22Rv1 (cell line): ENCODE data around the gene FLNB.
"Not testable (repeated sequence)": the region's sequence is repeated elsewhere in the genome, so short reads cannot be mapped to it uniquely, and the experiment has no call there.

Experiments used
- H3K27ac ChIP-seq: fragments of 450-650 bp; 2 replicates; pipeline ENCODE4 v1.5.1; 2017
- ZFX ChIP-seq: fragments of 450-650 bp; IDR thresholded peaks from 2 replicates; pipeline ENCODE4 v1.6.1; 2017; ENCODE audit warnings: antibody characterized with exemption, borderline replicate concordance
- TF ChIP-seq, protein P1 (sequence below): fragments of 450-650 bp; IDR thresholded peaks from 2 replicates; pipeline ENCODE4 v1.5.1; 2017; ENCODE audit warnings: mild to moderate bottlenecking

FLNB gene

DNA sequence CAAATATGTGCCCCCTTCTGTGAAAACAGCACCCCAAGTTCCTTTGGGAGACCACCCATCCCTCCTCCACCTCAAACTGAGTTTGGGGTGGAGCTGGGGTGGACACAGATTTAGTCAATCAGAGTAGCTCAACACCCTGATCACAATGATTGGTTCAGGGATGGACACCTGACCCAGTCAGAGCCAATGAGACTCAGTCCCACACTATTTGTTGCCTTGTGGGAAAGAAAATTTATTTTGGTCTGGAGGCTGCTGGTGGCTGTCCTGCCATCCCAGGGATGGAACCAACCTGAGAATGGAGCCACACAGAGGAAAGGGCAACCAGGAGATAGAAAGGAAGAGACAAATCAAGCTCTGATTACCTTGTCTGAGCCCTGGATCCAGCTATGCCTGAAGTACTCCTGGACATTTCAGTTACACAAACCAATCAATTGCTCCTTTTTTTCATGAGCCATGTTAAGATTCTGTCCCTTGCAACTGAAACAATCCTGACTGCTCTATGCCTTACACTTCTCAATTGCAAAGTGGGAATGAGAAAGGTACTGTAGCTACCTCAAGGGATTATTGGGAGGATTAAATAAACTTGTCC, 192.0 kb downstream of the FLNB start:
- no peak for TF ChIP-seq ZFX
- TF ChIP-seq, protein P1, sequence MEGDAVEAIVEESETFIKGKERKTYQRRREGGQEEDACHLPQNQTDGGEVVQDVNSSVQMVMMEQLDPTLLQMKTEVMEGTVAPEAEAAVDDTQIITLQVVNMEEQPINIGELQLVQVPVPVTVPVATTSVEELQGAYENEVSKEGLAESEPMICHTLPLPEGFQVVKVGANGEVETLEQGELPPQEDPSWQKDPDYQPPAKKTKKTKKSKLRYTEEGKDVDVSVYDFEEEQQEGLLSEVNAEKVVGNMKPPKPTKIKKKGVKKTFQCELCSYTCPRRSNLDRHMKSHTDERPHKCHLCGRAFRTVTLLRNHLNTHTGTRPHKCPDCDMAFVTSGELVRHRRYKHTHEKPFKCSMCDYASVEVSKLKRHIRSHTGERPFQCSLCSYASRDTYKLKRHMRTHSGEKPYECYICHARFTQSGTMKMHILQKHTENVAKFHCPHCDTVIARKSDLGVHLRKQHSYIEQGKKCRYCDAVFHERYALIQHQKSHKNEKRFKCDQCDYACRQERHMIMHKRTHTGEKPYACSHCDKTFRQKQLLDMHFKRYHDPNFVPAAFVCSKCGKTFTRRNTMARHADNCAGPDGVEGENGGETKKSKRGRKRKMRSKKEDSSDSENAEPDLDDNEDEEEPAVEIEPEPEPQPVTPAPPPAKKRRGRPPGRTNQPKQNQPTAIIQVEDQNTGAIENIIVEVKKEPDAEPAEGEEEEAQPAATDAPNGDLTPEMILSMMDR: no peak
- no peak overlapping the region for H3K27ac ChIP-seq

DNA sequence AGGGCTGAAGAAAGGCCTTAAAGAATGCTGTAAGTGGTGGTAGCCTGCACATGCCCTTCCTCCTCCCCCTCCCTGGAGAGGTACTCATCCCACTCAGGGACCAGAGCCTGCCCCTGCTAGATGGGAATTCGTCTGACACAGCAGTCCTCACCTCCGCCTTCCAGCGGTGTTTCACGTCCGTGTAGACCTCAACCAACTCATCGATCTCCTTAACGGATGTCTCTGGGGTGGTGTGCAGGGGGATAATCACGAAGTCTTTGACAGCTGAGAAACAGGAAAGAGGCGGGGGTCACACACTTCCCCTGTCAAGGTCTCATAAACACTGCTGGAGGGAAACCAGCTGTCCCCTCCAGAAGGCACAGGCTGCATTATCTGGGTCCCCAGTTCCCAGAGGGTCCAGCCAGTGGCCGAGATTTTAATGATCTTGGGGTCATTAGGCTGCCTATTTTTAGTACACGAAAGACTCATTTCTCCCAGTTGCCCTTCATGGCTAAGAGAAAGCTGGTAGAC, 192.7 kb downstream of the FLNB start:
- no peak for TF ChIP-seq ZFX
- TF ChIP-seq, protein P1: no peak
- no peak overlapping the region for H3K27ac ChIP-seq

DNA sequence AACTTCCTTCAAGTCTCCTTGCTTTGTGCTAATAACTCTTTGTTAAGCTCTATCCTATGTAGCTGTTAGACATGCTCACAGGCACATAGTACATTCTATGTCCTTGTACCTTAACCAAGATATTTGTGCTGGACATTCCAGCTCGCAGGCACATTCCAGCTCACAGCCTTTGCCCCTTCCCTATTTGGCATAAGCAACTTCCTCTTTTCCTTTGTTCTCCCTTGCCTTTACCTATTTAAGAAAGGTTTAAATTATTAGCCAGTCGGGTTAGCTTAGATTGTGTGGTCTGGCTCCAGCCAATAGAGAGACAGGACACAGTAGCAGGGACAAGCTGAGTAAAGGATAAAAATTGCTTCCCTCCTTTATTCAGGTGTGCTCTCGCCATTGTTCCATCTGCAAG, 193.2 kb downstream of the FLNB start:
- not testable (repeated sequence) for H3K27ac ChIP-seq

DNA sequence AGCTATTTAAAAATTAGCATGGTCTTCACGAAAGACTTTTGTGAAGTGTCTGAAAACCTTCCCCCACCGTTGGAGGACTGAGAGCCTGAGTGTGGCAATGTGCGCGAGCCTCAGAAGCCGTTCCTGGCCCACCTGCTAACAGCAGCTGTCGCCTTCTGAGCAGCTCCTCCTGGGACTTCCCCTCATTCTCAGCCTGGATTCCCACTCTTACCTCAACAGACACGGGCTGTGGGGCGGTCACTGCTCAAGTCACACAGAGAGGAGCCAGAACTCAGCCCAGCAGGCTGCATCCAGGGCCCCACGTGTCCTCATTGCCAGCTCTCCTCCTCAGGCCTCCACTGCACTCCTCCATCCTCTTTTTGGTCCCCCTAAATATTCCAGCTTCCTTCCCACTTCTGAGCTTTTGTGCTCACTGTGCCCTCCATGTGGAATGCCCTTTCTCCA, 194.7 kb downstream of the FLNB start:
- TF ChIP-seq, protein P1: no peak
- TF ChIP-seq ZFX: no peak
- H3K27ac ChIP-seq: no peak overlapping the region

DNA sequence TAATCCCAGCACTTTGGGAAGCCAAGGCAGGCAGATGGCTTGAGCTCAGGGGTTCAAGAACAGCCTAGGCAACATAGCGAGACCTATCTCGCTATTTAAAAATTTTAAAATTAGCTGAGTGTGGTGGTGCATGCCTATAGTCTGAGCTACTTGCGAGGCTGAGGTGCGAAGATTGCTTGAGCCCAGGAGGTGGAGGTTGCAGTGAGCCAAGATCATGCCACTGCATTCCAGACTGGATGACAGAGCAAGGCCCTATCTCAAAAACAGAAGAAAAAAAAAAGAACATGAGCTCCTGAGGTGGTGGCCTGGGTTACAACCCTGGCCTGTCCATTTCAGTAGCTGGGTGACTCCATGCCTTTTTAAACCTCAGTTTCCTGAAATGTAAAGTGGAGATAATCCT, 195.3 kb downstream of the FLNB start:
- TF ChIP-seq, protein P1: no peak
- no peak for TF ChIP-seq ZFX
- no peak overlapping the region for H3K27ac ChIP-seq

DNA sequence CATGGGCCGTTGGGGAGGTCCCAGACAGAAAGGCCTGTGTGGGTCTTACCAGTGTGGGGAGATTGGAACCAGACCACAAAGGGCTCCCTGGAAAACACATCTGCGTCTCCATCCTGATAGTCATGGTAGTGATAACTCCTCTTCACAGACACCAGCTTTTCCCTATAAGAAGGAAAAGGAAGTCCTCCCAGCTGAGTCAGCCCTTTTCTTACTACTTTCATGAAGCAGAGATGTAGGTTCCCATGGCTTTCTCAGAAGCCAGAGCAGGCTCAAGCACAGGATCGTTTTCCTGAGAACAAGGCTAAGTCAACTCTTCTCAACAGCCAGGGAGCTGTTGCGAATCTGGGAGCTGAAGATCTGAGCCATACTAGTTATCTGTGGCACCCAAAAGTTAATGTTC, 196.5 kb downstream of the FLNB start:
- no peak for TF ChIP-seq ZFX
- H3K27ac ChIP-seq: no peak overlapping the region

DNA sequence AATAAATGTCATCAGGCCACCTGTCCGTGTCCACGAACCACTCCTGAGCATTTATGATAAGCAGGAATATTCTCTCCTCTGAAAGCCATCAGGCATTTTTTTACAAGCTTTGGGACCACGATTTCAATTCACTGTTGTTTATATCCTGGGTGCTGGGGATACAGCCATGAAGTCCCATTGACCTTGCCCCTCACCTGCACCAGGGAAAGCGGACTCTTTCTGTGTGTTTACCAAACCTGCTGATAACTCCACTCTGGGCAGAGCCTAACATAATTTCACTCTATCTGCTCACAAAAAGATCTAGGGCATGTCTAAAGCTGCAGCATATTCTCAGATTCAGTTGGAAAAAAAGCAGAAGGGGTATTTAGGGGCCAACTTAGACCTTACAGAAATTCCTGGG, 197.8 kb downstream of the FLNB start:
- H3K27ac ChIP-seq: no peak overlapping the region
- TF ChIP-seq, protein P1: no peak
- no peak for TF ChIP-seq ZFX

DNA sequence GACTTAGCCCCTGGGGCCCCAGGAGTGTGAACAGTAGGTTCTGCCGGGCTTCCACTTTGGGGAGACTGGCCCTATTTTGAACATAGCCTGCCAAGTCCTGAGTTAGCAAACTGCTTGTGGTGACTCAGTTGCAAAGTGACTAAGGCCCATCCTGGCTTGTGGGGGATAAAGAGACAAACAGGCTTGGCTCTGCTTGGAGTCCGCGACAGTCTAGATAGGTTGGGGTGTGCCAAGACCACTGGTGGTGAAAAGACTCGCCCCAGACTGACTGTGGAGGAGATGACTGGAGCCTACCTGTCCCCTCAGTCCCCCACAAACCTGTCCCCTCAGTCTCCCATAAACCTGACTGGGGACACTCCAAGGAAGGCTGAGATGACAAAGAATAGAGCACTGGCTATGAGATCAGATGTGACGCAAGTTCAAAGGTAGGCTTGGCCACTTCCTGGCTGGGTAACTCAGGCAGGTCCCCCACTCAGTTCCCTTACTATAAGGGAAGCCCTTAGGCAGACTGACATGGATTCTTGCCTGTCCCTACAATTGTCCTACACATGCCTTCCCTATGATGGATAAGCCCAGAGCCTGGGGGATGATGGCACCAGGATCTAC, 198.3 kb downstream of the FLNB start:
- no peak overlapping the region for H3K27ac ChIP-seq

More for the DNA sequence above, 198.3 kb downstream of the FLNB start:
- TF ChIP-seq ZFX: no peak
- TF ChIP-seq, protein P1: no peak
